ENCODE measurements around the gene CDKAL1. TPM values are rescaled to one million over a fixed set of nuclear protein-coding genes. Genes with fewer than 3 reads are reported as not detected.
A peak's percentile ranks its signal among the peaks of the same experiment; 100 is the strongest.

Gene CDKAL1
- total and polyA plus RNA-seq, 2 of the 13 experiments (the other 11 are each of a cell fraction or from before 2014, with no cell fraction given) = 9.5 to 27.7 TPM

DNA sequence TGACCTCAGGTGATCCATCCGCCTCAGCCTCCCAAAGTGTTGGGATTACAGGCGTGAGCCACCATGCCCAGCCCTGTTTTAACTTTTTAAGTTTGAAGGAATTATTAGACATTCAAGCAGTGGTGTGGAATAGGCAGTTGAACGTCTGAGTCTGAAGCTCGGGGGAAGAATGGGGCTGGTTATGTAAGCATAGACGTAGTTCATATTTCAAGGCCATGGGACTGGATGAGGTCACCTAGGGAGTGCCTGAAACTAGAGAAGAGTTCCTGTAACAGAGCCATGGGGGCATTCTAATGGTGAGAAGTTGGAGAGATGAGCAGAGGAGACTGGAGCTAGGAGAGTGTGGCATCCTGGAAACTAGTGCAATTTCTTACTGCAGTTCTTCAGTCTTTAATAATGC lies 6.4 kb downstream of the CDKAL1 start (continued):
- TF ChIP-seq NR2F1 (CRISPR knock-in tag; IDR thresholded peaks at IDR 0.05) = 0 out of 4 replicates have a peak, but pooled peaks of 1 of the 2 experiments have one; percentile 24
- 0 out of 2 replicates have a peak, but pooled peaks have one; percentile 40 for TF ChIP-seq GATAD2A (CRISPR knock-in tag; IDR thresholded peaks at IDR 0.05)
- TF ChIP-seq, protein P1, sequence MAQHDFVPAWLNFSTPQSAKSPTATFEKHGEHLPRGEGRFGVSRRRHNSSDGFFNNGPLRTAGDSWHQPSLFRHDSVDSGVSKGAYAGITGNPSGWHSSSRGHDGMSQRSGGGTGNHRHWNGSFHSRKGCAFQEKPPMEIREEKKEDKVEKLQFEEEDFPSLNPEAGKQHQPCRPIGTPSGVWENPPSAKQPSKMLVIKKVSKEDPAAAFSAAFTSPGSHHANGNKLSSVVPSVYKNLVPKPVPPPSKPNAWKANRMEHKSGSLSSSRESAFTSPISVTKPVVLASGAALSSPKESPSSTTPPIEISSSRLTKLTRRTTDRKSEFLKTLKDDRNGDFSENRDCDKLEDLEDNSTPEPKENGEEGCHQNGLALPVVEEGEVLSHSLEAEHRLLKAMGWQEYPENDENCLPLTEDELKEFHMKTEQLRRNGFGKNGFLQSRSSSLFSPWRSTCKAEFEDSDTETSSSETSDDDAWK (CRISPR knock-in tag; IDR thresholded peaks at IDR 0.05) = no peak
- TF ChIP-seq NFATC3 (CRISPR knock-in tag; IDR thresholded peaks at IDR 0.05) = no peak
- TF ChIP-seq MLLT10 (CRISPR knock-in tag; IDR thresholded peaks at IDR 0.05) = no peak
- TF ChIP-seq ZNF282 (IDR thresholded peaks at IDR 0.05; ENCODE audit: partially characterized antibody) = no peak
- TF ChIP-seq HOXA3 (CRISPR knock-in tag; IDR thresholded peaks at IDR 0.05) = no peak
- peak; percentile 48 for TF ChIP-seq HNF4A (CRISPR knock-in tag; IDR thresholded peaks at IDR 0.05)
- no peak for TF ChIP-seq ZNF577 (CRISPR knock-in tag; IDR thresholded peaks at IDR 0.05; ENCODE audit: borderline replicate concordance, low read depth)
- no peak for TF ChIP-seq GABPB1 (CRISPR knock-in tag; IDR thresholded peaks at IDR 0.05)
- no peak for TF ChIP-seq AHR (CRISPR knock-in tag; IDR thresholded peaks at IDR 0.05)
- no peak for TF ChIP-seq FOXJ3 (CRISPR knock-in tag; IDR thresholded peaks at IDR 0.05; ENCODE audit: borderline replicate concordance)
- TF ChIP-seq, protein P2, sequence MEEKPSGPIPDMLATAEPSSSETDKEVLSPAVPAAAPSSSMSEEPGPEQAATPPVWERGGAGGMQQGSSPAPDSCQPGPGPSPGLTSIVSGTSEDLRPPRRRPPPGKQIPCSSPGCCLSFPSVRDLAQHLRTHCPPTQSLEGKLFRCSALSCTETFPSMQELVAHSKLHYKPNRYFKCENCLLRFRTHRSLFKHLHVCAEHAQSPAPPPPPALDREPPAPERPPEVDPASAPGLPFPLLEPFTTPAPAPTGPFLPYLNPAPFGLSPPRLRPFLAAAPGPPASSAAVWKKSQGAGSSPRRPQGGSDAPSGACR (CRISPR knock-in tag; IDR thresholded peaks at IDR 0.05) = no peak
- TF ChIP-seq TAF1 (CRISPR knock-in tag; IDR thresholded peaks at IDR 0.05) = no peak
- TF ChIP-seq TEAD3 (CRISPR knock-in tag; optimal IDR thresholded peaks at IDR 0.05; ENCODE audit: borderline replicate concordance) = peak; percentile 25
- 0 out of 2 replicates have a peak, but pooled peaks have one; percentile 42 for TF ChIP-seq FOSL2 (CRISPR knock-in tag; IDR thresholded peaks at IDR 0.05)
